ENCODE results near the gene CTTN.

DNA sequence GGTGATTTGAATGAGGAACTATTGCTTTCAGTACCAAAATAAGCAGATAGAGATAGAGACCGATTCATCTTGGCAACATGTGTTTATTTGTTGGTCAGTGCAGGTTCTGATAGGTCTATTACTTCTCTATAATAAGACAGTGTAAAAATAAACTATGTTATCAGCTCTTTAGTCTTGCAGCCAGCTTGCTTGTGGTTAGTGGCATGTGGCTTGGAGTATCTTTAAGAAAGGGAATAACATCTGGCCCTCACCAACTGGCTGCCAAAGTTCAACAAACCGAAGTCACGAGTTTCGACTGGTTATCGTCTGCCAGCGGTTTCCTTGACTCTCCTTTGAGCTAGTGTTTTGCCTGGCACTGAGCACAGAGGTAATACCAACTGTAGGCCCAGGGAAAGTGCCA lies 71.8 kb downstream of the CTTN start:
- TF ChIP-seq, protein P1, sequence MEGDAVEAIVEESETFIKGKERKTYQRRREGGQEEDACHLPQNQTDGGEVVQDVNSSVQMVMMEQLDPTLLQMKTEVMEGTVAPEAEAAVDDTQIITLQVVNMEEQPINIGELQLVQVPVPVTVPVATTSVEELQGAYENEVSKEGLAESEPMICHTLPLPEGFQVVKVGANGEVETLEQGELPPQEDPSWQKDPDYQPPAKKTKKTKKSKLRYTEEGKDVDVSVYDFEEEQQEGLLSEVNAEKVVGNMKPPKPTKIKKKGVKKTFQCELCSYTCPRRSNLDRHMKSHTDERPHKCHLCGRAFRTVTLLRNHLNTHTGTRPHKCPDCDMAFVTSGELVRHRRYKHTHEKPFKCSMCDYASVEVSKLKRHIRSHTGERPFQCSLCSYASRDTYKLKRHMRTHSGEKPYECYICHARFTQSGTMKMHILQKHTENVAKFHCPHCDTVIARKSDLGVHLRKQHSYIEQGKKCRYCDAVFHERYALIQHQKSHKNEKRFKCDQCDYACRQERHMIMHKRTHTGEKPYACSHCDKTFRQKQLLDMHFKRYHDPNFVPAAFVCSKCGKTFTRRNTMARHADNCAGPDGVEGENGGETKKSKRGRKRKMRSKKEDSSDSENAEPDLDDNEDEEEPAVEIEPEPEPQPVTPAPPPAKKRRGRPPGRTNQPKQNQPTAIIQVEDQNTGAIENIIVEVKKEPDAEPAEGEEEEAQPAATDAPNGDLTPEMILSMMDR (IDR thresholded peaks at IDR 0.05; ENCODE audit: low read length): no peak
- no peak for TF ChIP-seq EZH2 (IDR thresholded peaks at IDR 0.05; ENCODE audit: borderline replicate concordance, low read length)

All from OCI-LY1 (cell line).